ENCODE results near the gene PCDHGA11.

PCDHGA11 gene

GRCh38 chr5:141465351-141465750, 44.5 kb downstream of the PCDHGA11 start:
- no peak for DNase-seq (ENCODE audit: extremely low read depth, low read depth)
- no peak for TF ChIP-seq CTCF (IDR thresholded peaks at IDR 0.05; ENCODE audit: low read depth, low read length, missing control alignments)
- H3K4me3 ChIP-seq (replicated peaks; ENCODE audit: low read depth, low read length), result no peak overlapping the region

Data from HFF-Myc (cell line).